Liver (tissue), 9 donors: ENCODE results near the gene LYPD4. TPM values are rescaled to one million over a fixed set of nuclear protein-coding genes. Genes with fewer than 3 reads are reported as not detected.

Source experiments
- DNase-seq: peaks from one replicate; pipeline ENCODE4 v3.0.0-alpha.2; 2017; ENCODE audit warnings: low spot score
- H3K27ac ChIP-seq, 2 donors: one replicate each; pipeline ENCODE4 v1.7.0; 2013; ENCODE audit warnings: inconsistent platforms in 2 of 2, low read length in 2 of 2, control low read depth in 1 of 2, low read depth in 1 of 2, mild to moderate bottlenecking in 1 of 2
- H3K27me3 ChIP-seq, 4 donors: one replicate each; pipeline versions ENCODE4 v1.6.1 to v1.7.0; 2013; ENCODE audit warnings: low read length in 3 of 4, inconsistent platforms in 1 of 4, mild to moderate bottlenecking in 1 of 4, moderate library complexity in 1 of 4; ENCODE audit not compliant: control insufficient read depth in 4 of 4, insufficient read depth in 4 of 4
- H3K36me3 ChIP-seq, 4 donors: one replicate each; pipeline versions ENCODE4 v1.6.1 to v1.7.0; 2013; ENCODE audit warnings: low read length in 3 of 4, mild to moderate bottlenecking in 3 of 4, low read depth in 1 of 4, moderate library complexity in 1 of 4; ENCODE audit not compliant: control insufficient read depth in 4 of 4, insufficient read depth in 3 of 4
- H3K4me1 ChIP-seq, 4 donors: one replicate each; pipeline versions ENCODE4 v1.6.1 to v1.7.0; 2013; ENCODE audit warnings: low read length in 3 of 4, mild to moderate bottlenecking in 3 of 4, moderate library complexity in 1 of 4; ENCODE audit not compliant: control insufficient read depth in 4 of 4, insufficient read depth in 4 of 4
- H3K4me3 ChIP-seq, 3 donors: one replicate each; pipeline versions ENCODE4 v1.6.1 to v1.7.0; 2013; ENCODE audit warnings: low read length in 3 of 3, control low read depth in 1 of 3, low read depth in 1 of 3, mild to moderate bottlenecking in 1 of 3
- H3K9ac ChIP-seq, 2 donors: one replicate each; pipeline ENCODE4 v1.7.0; 2013; ENCODE audit warnings: low read length in 2 of 2, mild to moderate bottlenecking in 2 of 2, moderate library complexity in 2 of 2, control low read depth in 1 of 2, low read depth in 1 of 2
- H3K9me3 ChIP-seq, 4 donors: one replicate each; pipeline versions ENCODE4 v1.6.1 to v1.7.0; 2013; ENCODE audit warnings: low read length in 3 of 4; ENCODE audit not compliant: control insufficient read depth in 4 of 4
- CTCF ChIP-seq: fragments of 150-350 bp; IDR thresholded peaks from 2 replicates; pipeline ENCODE4 v1.5.1; 2017; ENCODE audit warnings: improper control_type of control experiment, low read depth, low read length; ENCODE audit not compliant: missing input control
- EGR1 ChIP-seq, 2 donors: IDR thresholded peaks; 2 replicates each; pipeline ENCODE4 v1.6.1; 2016 to 2018; ENCODE audit warnings: antibody characterized with exemption in 2 of 2, low read depth in 2 of 2
- FOXA1 ChIP-seq: IDR thresholded peaks from 2 replicates; pipeline ENCODE4 v1.6.1; 2016; ENCODE audit warnings: antibody characterized with exemption
- FOXA2 ChIP-seq: IDR thresholded peaks from 2 replicates; pipeline ENCODE4 v1.6.1; 2016; ENCODE audit warnings: antibody characterized with exemption
- GABPA ChIP-seq, 2 donors: IDR thresholded peaks in 1 of 2; conservative IDR thresholded peaks in 1 of 2; 2 replicates each; pipeline ENCODE4 v1.6.1; 2016; ENCODE audit warnings: antibody characterized with exemption in 2 of 2, mild to moderate bottlenecking in 1 of 2, moderate library complexity in 1 of 2
- HNF4A ChIP-seq, 2 donors: conservative IDR thresholded peaks; 2 replicates each; pipeline ENCODE4 v1.6.1; 2016; ENCODE audit warnings: antibody characterized with exemption in 2 of 2, mild to moderate bottlenecking in 2 of 2
- HNF4G ChIP-seq: IDR thresholded peaks from 2 replicates; pipeline ENCODE4 v1.6.1; 2016; ENCODE audit warnings: antibody characterized with exemption
- JUND ChIP-seq, 2 donors: IDR thresholded peaks; 2 replicates each; pipeline ENCODE4 v1.6.1; 2016; ENCODE audit warnings: antibody characterized with exemption in 2 of 2
- NR2F2 ChIP-seq: IDR thresholded peaks from 2 replicates; pipeline ENCODE4 v1.6.1; 2016; ENCODE audit warnings: antibody characterized with exemption
- RAD21 ChIP-seq, 2 donors: IDR thresholded peaks; 2 replicates each; pipeline ENCODE4 v1.6.1; 2016; ENCODE audit warnings: antibody characterized with exemption in 2 of 2, mild to moderate bottlenecking in 2 of 2
- RXRA ChIP-seq, 2 donors: IDR thresholded peaks; 2 replicates each; pipeline ENCODE4 v1.6.1; 2017 to 2018; ENCODE audit warnings: antibody characterized with exemption in 2 of 2, mild to moderate bottlenecking in 1 of 2
- SP1 ChIP-seq: IDR thresholded peaks from 2 replicates; pipeline ENCODE4 v1.6.1; 2018; ENCODE audit warnings: antibody characterized with exemption, mild to moderate bottlenecking
- YY1 ChIP-seq: IDR thresholded peaks from 2 replicates; pipeline ENCODE4 v1.6.1; 2016; ENCODE audit warnings: antibody characterized with exemption, mild to moderate bottlenecking
- WGBS: extraction: QIAGEN DNeasy Blood & Tissue Kit; methylation state at CpG from one replicate; pipeline ENCODE4 v1.1.7; 2013; 5-methylcytosine and 5-hydroxymethylcytosine counted together
- polyA plus RNA-seq, 2 donors: library from polyadenylated mRNA; stranded (reverse) in 1 of 2; unstranded in 1 of 2; fragments of 200-250 nt in 1 of 2; fragments of >200 nt in 1 of 2; fragmentation: Nextera tagmentation in 1 of 2; extraction: Ambion mirVana in 1 of 2; gene quantifications; one replicate each; pipeline versions ENCODE4 v1.2.1 to v1.2.3, GENCODE V29; 2013 to 2015
- total RNA-seq, 2 donors: library from RNA; depleted of rRNA; stranded (reverse); fragments of >200 nt; gene quantifications; one replicate each; pipeline ENCODE4 v1.2.3, GENCODE V29; 2014
- TF ChIP-seq, protein P1 (sequence below): IDR thresholded peaks from 2 replicates; pipeline ENCODE4 v1.6.1; 2016; ENCODE audit warnings: antibody characterized with exemption
- donor health status: healthy.
- donor health status: healthy.
- donor health status: healthy.
- donor health status: healthy.
- donor health status: healthy.

LYPD4 gene
- total and polyA plus RNA-seq, 4 donors: not detected

GRCh38 chr19:41870401-41870873 lies 26.0 kb upstream of the LYPD4 start:
- no peaks in the 10 kb centered on the region for H3K9me3 ChIP-seq
- H3K27ac ChIP-seq: no peak overlapping the region
- peaks cover 16 to 52% (median 19%) of the 10 kb centered on the region in 4 donors for H3K36me3 ChIP-seq
- WGBS: 64% methylated on average over 3 of the region's 3 CpGs
- H3K4me1 ChIP-seq: peaks cover 0 to 14% (median 5%) of the 10 kb centered on the region in 4 donors
- no peaks in the 10 kb centered on the region for H3K27me3 ChIP-seq
- DNase-seq: no peak
- no peak overlapping the region for H3K9ac ChIP-seq
- TF ChIP-seq HNF4G (no peak), HNF4A (conservative IDR thresholded peaks at IDR 0.05) (no peak), NR2F2 (no peak), GABPA (IDR thresholded peaks at IDR 0.05 in 1 of 2, conservative IDR thresholded peaks at IDR 0.05 in 1 of 2) (no peak), CTCF (no peak), JUND (IDR thresholded peaks at IDR 0.05) (no peak), RXRA (IDR thresholded peaks at IDR 0.05) (no peak), SP1 (no peak), EGR1 (IDR thresholded peaks at IDR 0.05; ENCODE audit: low read depth in 2 of 2) (no peak), YY1 (no peak), RAD21 (IDR thresholded peaks at IDR 0.05) (no peak)
- no peak overlapping the region for H3K4me3 ChIP-seq

DNA sequence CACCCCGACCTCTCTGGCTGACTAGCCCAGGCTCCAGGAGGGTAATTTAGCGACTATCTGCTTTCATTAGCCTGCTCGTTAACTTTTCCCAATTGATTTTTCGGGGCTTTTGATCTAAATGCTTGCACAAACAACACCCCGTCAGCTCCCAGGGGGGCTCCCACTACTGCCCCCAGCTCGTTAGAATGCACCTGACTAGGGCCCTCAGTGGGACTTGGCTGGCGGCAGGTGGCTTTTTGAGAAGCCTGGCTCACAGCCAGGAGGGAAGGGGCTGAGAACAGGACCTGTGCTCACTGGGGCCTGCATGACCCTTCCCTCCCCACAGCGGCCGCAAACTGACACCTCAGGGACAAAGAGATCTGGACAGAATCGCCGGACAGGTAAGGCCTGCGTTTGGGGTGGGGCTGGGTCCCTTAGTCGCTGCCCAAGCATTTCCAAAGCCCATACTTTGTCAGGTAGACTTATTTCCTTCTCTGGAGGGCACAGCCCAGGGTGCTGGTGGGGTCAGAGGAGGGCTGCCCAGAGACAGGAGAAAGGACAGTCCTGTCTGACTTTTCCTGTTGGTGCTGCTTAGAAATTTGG lies 25.0 kb upstream of the LYPD4 start:
- Histone ChIP-seq H3K4me1 (peaks cover 0 to 17% (median 5%) of the 10 kb centered on the region in 4 donors), H3K36me3 (peaks cover 16 to 60% (median 27%) of the 10 kb centered on the region in 4 donors), H3K9me3 (no peaks in the 10 kb centered on the region), H3K4me3 (no peak overlapping the region), H3K27ac (no peak overlapping the region), H3K27me3 (no peaks in the 10 kb centered on the region), H3K9ac (no peak overlapping the region)
- TF ChIP-seq SP1: no peak
- no peak for TF ChIP-seq FOXA1
- TF ChIP-seq HNF4A (conservative IDR thresholded peaks at IDR 0.05): no peak
- no peak for TF ChIP-seq RXRA (IDR thresholded peaks at IDR 0.05)
- TF ChIP-seq HNF4G: no peak
- no peak for TF ChIP-seq RAD21 (IDR thresholded peaks at IDR 0.05)
- TF ChIP-seq, protein P1, sequence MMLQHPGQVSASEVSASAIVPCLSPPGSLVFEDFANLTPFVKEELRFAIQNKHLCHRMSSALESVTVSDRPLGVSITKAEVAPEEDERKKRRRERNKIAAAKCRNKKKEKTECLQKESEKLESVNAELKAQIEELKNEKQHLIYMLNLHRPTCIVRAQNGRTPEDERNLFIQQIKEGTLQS: no peak
- TF ChIP-seq FOXA2: no peak
- no peak for TF ChIP-seq CTCF
- no peak for TF ChIP-seq YY1
- no peak for TF ChIP-seq NR2F2
- TF ChIP-seq GABPA (IDR thresholded peaks at IDR 0.05 in 1 of 2, conservative IDR thresholded peaks at IDR 0.05 in 1 of 2): no peak
- no peak for TF ChIP-seq EGR1 (IDR thresholded peaks at IDR 0.05; ENCODE audit: low read depth in 2 of 2)
- no peak for TF ChIP-seq JUND (IDR thresholded peaks at IDR 0.05)
- WGBS: 90% methylated on average over 13 of the region's 13 CpGs
- DNase-seq: no peak
